K562 (cell line): ENCODE data around the gene C1orf105. TPM values are rescaled to one million over a fixed set of nuclear protein-coding genes. Genes with fewer than 3 reads are reported as not detected.

Experiments used
- ETV6 ChIP-seq, 3 experiments: fragments of 150-350 bp in 1 of 3; sonication (generic) in 1 of 3; formaldehyde crosslinking in 1 of 3; IDR thresholded peaks; 2 replicates each; pipeline versions ENCODE4 v1.6.1 to v1.8.0; 2014 to 2022; ENCODE audit warnings: borderline replicate concordance in 2 of 3, low read depth in 2 of 3, antibody characterized with exemption in 1 of 3, low read length in 1 of 3, mild to moderate bottlenecking in 1 of 3, missing genetic modification reagents in 1 of 3
- FOXJ3 ChIP-seq: sonication (generic); formaldehyde crosslinking; IDR thresholded peaks from 2 replicates; pipeline ENCODE4 v1.4.0; 2020; ENCODE audit warnings: mild to moderate bottlenecking, missing genetic modification reagents
- HOXB6 ChIP-seq: fragments of 250-450 bp; sonication (Bioruptor Pico); IDR thresholded peaks from 2 replicates; pipeline ENCODE4 v1.5.1; 2022; ENCODE audit warnings: mild to moderate bottlenecking, borderline replicate concordance
- MCM2 ChIP-seq: fragments of 450-650 bp; IDR thresholded peaks from 2 replicates; pipeline ENCODE4 v1.6.1; 2017; ENCODE audit warnings: low read depth, mild to moderate bottlenecking
- MEIS2 ChIP-seq: fragments of 450-650 bp; IDR thresholded peaks from 2 replicates; pipeline ENCODE4 v1.6.1; 2014; ENCODE audit warnings: mild to moderate bottlenecking; ENCODE audit not compliant: partially characterized antibody
- MTA1 ChIP-seq: fragments of 450-650 bp; IDR thresholded peaks from 2 replicates; pipeline ENCODE4 v1.6.1; 2017; ENCODE audit warnings: borderline replicate concordance
- NCOA2 ChIP-seq, 2 experiments: fragments of 450-650 bp; IDR thresholded peaks; 2 replicates each; pipeline ENCODE4 v1.6.1; 2018; ENCODE audit warnings: mild to moderate bottlenecking in 2 of 2, moderate library complexity in 1 of 2; ENCODE audit not compliant: partially characterized antibody in 2 of 2
- NCOR1 ChIP-seq: fragments of 450-650 bp; IDR thresholded peaks from 2 replicates; pipeline ENCODE4 v1.6.1; 2016; ENCODE audit warnings: mild to moderate bottlenecking, moderate library complexity
- NFE2L1 ChIP-seq: fragments of 450-650 bp; IDR thresholded peaks from 2 replicates; pipeline ENCODE4 v1.6.1; 2016; ENCODE audit warnings: missing genetic modification characterization, low read depth, mild to moderate bottlenecking, missing compliant biosample characterization, moderate library complexity, borderline replicate concordance
- ZFP30 ChIP-seq: fragments of 250-450 bp; sonication (Bioruptor Pico); IDR thresholded peaks from 2 replicates; pipeline ENCODE4 v1.8.0; 2022; ENCODE audit warnings: moderate library complexity, mild to moderate bottlenecking, inconsistent platforms, borderline replicate concordance
- ZNF143 ChIP-seq: sonication (generic); formaldehyde crosslinking; IDR thresholded peaks from 2 replicates; pipeline ENCODE4 v1.9.0; 2022; ENCODE audit warnings: mild to moderate bottlenecking, missing genetic modification reagents
- polyA plus RNA-seq, 8 experiments: library from polyadenylated mRNA; depleted of rRNA in 4 of 8; stranded (reverse) in 5 of 8; unstranded in 3 of 8; fragments of >200 nt; fragmentation: Nextera tagmentation in 2 of 8; fragmentation: Illumina TruSeq in 1 of 8; extraction: Ambion mirVana in 2 of 8; extraction: Trizol in 1 of 8; gene quantifications; 2 replicates each; pipeline versions ENCODE4 v1.2.1 to v1.2.3, GENCODE V29; 2011 to 2014; ENCODE audit warnings: inconsistent platforms in 1 of 8, missing spikeins in 1 of 8
- total RNA-seq, 7 experiments: library from RNA; depleted of rRNA in 6 of 7; stranded (reverse); fragments of >200 nt in 6 of 7; fragmentation: Illumina TruSeq in 2 of 7; extraction: Trizol in 2 of 7; gene quantifications; 2 replicates each; pipeline versions ENCODE4 v1.2.1 to v1.2.3, GENCODE V29; 2011 to 2021; ENCODE audit warnings: low replicate concordance in 1 of 7
- TF ChIP-seq, protein P1 (sequence below): fragments of 200-800 bp; sonication (Bioruptor generic); IDR thresholded peaks from 2 replicates; pipeline ENCODE4 v1.6.1; 2016; ENCODE audit warnings: missing genetic modification characterization, missing compliant biosample characterization
- TF ChIP-seq, protein P2 (sequence below): sonication (generic); formaldehyde crosslinking; IDR thresholded peaks from 2 replicates; pipeline ENCODE4 v1.8.1; 2023; ENCODE audit warnings: mild to moderate bottlenecking, missing genetic modification reagents
- TF ChIP-seq, protein P3 (sequence below): fragments of 450-650 bp; IDR thresholded peaks from 2 replicates; pipeline ENCODE4 v1.6.1; 2016; ENCODE audit warnings: borderline replicate concordance
- TF ChIP-seq, protein P4 (sequence below): fragments of 450-650 bp; IDR thresholded peaks from 2 replicates; pipeline ENCODE4 v1.6.1; 2017; ENCODE audit warnings: antibody characterized with exemption, mild to moderate bottlenecking

The C1orf105 gene
- total and polyA plus RNA-seq, 9 of the 15 experiments (the other 6 are each of a cell fraction or from before 2014, with no cell fraction given) = 0.08 TPM; not detected in 8

DNA sequence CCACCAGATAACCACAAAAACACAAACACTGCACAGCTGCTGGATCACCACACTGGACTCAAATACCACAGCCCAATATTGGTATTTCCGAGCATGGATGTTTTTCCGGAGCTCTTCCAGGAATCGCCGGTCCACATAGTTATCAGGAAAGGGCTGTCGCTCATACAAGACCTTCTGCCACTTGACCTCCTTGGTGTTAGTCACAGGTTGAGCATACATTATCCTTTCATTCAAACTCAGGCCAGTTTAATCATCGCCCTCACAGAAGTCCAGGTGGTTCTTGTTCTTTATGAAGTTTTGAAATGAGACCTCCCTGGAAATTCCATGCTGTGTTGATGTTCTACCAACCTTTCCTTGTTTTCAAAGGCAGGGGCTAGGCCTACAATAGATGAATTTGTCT, 21.9 kb downstream of the C1orf105 start (continued):
- 0 out of 4 replicates have a peak, but pooled peaks of 1 of the 2 experiments have one; percentile 35 for TF ChIP-seq ETV6 (IDR thresholded peaks at IDR 0.05; ENCODE audit: borderline replicate concordance in 1 of 2, low read depth in 2 of 2, low read length in 1 of 2)
- TF ChIP-seq ETV6 (CRISPR knock-in tag; IDR thresholded peaks at IDR 0.05; ENCODE audit: borderline replicate concordance) = no peak
- no peak for TF ChIP-seq NCOA2 (IDR thresholded peaks at IDR 0.05; ENCODE audit: partially characterized antibody in 2 of 2)
- TF ChIP-seq, protein P1, sequence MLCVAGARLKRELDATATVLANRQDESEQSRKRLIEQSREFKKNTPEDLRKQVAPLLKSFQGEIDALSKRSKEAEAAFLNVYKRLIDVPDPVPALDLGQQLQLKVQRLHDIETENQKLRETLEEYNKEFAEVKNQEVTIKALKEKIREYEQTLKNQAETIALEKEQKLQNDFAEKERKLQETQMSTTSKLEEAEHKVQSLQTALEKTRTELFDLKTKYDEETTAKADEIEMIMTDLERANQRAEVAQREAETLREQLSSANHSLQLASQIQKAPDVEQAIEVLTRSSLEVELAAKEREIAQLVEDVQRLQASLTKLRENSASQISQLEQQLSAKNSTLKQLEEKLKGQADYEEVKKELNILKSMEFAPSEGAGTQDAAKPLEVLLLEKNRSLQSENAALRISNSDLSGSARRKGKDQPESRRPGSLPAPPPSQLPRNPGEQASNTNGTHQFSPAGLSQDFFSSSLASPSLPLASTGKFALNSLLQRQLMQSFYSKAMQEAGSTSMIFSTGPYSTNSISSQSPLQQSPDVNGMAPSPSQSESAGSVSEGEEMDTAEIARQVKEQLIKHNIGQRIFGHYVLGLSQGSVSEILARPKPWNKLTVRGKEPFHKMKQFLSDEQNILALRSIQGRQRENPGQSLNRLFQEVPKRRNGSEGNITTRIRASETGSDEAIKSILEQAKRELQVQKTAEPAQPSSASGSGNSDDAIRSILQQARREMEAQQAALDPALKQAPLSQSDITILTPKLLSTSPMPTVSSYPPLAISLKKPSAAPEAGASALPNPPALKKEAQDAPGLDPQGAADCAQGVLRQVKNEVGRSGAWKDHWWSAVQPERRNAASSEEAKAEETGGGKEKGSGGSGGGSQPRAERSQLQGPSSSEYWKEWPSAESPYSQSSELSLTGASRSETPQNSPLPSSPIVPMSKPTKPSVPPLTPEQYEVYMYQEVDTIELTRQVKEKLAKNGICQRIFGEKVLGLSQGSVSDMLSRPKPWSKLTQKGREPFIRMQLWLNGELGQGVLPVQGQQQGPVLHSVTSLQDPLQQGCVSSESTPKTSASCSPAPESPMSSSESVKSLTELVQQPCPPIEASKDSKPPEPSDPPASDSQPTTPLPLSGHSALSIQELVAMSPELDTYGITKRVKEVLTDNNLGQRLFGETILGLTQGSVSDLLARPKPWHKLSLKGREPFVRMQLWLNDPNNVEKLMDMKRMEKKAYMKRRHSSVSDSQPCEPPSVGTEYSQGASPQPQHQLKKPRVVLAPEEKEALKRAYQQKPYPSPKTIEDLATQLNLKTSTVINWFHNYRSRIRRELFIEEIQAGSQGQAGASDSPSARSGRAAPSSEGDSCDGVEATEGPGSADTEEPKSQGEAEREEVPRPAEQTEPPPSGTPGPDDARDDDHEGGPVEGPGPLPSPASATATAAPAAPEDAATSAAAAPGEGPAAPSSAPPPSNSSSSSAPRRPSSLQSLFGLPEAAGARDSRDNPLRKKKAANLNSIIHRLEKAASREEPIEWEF = no peak
- no peak for TF ChIP-seq HOXB6 (CRISPR knock-in tag)
- TF ChIP-seq, protein P2, sequence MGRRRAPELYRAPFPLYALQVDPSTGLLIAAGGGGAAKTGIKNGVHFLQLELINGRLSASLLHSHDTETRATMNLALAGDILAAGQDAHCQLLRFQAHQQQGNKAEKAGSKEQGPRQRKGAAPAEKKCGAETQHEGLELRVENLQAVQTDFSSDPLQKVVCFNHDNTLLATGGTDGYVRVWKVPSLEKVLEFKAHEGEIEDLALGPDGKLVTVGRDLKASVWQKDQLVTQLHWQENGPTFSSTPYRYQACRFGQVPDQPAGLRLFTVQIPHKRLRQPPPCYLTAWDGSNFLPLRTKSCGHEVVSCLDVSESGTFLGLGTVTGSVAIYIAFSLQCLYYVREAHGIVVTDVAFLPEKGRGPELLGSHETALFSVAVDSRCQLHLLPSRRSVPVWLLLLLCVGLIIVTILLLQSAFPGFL = no peak
- no peak for TF ChIP-seq MTA1
- TF ChIP-seq MCM2 = no peak
- TF ChIP-seq NFE2L1 (tag) = no peak
- TF ChIP-seq, protein P3, sequence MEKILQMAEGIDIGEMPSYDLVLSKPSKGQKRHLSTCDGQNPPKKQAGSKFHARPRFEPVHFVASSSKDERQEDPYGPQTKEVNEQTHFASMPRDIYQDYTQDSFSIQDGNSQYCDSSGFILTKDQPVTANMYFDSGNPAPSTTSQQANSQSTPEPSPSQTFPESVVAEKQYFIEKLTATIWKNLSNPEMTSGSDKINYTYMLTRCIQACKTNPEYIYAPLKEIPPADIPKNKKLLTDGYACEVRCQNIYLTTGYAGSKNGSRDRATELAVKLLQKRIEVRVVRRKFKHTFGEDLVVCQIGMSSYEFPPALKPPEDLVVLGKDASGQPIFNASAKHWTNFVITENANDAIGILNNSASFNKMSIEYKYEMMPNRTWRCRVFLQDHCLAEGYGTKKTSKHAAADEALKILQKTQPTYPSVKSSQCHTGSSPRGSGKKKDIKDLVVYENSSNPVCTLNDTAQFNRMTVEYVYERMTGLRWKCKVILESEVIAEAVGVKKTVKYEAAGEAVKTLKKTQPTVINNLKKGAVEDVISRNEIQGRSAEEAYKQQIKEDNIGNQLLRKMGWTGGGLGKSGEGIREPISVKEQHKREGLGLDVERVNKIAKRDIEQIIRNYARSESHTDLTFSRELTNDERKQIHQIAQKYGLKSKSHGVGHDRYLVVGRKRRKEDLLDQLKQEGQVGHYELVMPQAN = no peak
- TF ChIP-seq, protein P4, sequence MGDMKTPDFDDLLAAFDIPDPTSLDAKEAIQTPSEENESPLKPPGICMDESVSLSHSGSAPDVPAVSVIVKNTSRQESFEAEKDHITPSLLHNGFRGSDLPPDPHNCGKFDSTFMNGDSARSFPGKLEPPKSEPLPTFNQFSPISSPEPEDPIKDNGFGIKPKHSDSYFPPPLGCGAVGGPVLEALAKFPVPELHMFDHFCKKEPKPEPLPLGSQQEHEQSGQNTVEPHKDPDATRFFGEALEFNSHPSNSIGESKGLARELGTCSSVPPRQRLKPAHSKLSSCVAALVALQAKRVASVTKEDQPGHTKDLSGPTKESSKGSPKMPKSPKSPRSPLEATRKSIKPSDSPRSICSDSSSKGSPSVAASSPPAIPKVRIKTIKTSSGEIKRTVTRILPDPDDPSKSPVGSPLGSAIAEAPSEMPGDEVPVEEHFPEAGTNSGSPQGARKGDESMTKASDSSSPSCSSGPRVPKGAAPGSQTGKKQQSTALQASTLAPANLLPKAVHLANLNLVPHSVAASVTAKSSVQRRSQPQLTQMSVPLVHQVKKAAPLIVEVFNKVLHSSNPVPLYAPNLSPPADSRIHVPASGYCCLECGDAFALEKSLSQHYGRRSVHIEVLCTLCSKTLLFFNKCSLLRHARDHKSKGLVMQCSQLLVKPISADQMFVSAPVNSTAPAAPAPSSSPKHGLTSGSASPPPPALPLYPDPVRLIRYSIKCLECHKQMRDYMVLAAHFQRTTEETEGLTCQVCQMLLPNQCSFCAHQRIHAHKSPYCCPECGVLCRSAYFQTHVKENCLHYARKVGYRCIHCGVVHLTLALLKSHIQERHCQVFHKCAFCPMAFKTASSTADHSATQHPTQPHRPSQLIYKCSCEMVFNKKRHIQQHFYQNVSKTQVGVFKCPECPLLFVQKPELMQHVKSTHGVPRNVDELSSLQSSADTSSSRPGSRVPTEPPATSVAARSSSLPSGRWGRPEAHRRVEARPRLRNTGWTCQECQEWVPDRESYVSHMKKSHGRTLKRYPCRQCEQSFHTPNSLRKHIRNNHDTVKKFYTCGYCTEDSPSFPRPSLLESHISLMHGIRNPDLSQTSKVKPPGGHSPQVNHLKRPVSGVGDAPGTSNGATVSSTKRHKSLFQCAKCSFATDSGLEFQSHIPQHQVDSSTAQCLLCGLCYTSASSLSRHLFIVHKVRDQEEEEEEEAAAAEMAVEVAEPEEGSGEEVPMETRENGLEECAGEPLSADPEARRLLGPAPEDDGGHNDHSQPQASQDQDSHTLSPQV = 0 out of 2 replicates have a peak, but pooled peaks have one; percentile 17
- no peak for TF ChIP-seq ZNF143 (CRISPR knock-in tag)
- no peak for TF ChIP-seq ZFP30
- TF ChIP-seq NCOR1 = peak; percentile 90
- TF ChIP-seq MEIS2 = peak; percentile 97
- TF ChIP-seq FOXJ3 = no peak
